ENCODE data around the gene PALM2AKAP2. TPM values are rescaled to one million over a fixed set of nuclear protein-coding genes. Genes with fewer than 3 reads are reported as not detected.

PALM2AKAP2 gene
- total and polyA plus RNA-seq, 2 experiments from 2014 or later: 13.1 to 16.7 TPM

DNA sequence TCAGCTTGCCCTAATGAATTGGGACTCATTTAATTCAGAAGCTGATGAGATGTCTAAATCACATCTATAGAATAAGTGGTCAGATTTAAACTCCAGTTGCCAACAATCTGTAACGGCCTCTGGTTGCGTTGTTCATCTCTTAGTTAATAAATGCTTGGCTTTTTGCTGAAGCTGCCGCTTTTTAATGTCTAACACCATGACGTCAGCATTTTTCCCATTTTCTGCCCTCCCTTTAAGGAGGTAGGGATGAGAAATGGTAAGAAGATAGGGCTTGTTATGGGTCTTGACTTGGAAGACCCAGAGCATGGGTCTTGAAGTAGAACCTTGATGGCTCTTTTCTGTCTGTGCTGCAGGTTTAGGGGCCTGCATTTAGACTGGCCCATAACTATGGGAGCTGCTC lies 33.3 kb downstream of the PALM2AKAP2 start:
- Histone ChIP-seq H3K27me3 (replicated peaks; ENCODE audit: insufficient read depth) (no peaks in the 10 kb centered on the region), H3K4me1 (ENCODE audit: insufficient read depth) (peaks cover 38% of the 10 kb centered on the region), H3K27ac (no peak overlapping the region), H3K9ac (no peak overlapping the region), H3K36me3 (ENCODE audit: low read depth) (no peaks in the 10 kb centered on the region), H2AFZ (no peak overlapping the region), H3K79me2 (ENCODE audit: insufficient read depth) (peaks cover 70% of the 10 kb centered on the region), H3K4me3 (no peak overlapping the region), H3K4me2 (ENCODE audit: unreplicated experiment) (no peak overlapping the region), H3K9me2 (ENCODE audit: insufficient read depth) (no peaks in the 10 kb centered on the region), H3F3A (ENCODE audit: insufficient read depth) (peaks cover 34% of the 10 kb centered on the region), H4K20me1 (ENCODE audit: insufficient read depth) (no peaks in the 10 kb centered on the region), H3K9me3 (ENCODE audit: low read depth) (no peaks in the 10 kb centered on the region)
- no peak for TF ChIP-seq EZH2 (IDR thresholded peaks at IDR 0.05; ENCODE audit: insufficient read depth, poor library complexity, severe bottlenecking)
- no peak for TF ChIP-seq EZH2phosphoT487 (IDR thresholded peaks at IDR 0.05; ENCODE audit: insufficient read depth, low read depth)
- in situ Hi-C loops (cut with MboI): no loop called here
- no peak for DNase-seq
- 80% methylated on average over 4 of the region's 4 CpGs for WGBS, 2 experiments (ENCODE audit: low coverage in 1 of 2, low lambda C conversion rate in 2 of 2, missing lambda C conversion rate in 2 of 2)

DNA sequence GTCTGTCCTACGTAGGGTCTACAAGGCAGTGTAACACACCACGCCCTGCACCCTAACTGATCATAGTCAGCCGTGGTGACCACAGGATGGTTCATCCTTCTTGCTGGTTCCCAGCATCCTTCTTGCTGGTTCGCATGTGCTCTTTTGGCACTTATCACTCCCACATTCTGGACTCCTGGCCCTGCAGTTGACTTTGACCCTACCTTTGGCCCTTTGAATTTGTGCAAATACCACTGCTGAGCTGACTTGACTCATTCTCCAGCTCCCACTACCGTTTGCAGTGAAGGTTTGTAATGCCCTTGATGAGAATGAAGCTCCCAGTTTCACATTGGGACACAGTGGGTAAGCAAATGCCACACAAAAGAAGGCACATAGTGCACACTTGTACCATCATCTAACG lies 33.8 kb downstream of the PALM2AKAP2 start:
- no peak overlapping the region for H2AFZ ChIP-seq
- no peaks in the 10 kb centered on the region for H3K9me3 ChIP-seq (ENCODE audit: low read depth)
- in situ Hi-C loops (cut with MboI): no loop called here
- H3K4me1 ChIP-seq (ENCODE audit: insufficient read depth): peaks cover 43% of the 10 kb centered on the region
- whole genome bisulfite sequencing, 2 experiments (ENCODE audit: low coverage in 1 of 2, low lambda C conversion rate in 2 of 2, missing lambda C conversion rate in 2 of 2): 89 to 90% methylated on average over 6 of the region's 6 CpGs
- H3K27me3 ChIP-seq (replicated peaks; ENCODE audit: insufficient read depth): no peaks in the 10 kb centered on the region
- H4K20me1 ChIP-seq (ENCODE audit: insufficient read depth): no peaks in the 10 kb centered on the region
- TF ChIP-seq EZH2phosphoT487 (IDR thresholded peaks at IDR 0.05; ENCODE audit: insufficient read depth, low read depth) (no peak), EZH2 (IDR thresholded peaks at IDR 0.05; ENCODE audit: insufficient read depth, poor library complexity, severe bottlenecking) (no peak)
- no peaks in the 10 kb centered on the region for H3K9me2 ChIP-seq (ENCODE audit: insufficient read depth)
- H3K4me2 ChIP-seq (ENCODE audit: unreplicated experiment): no peak overlapping the region
- H3K36me3 ChIP-seq (ENCODE audit: low read depth): no peaks in the 10 kb centered on the region
- H3K9ac ChIP-seq: no peak overlapping the region
- H3K79me2 ChIP-seq (ENCODE audit: insufficient read depth): peaks cover 70% of the 10 kb centered on the region
- H3K27ac ChIP-seq: no peak overlapping the region
- peaks cover 39% of the 10 kb centered on the region for H3F3A ChIP-seq (ENCODE audit: insufficient read depth)
- DNase-seq: no peak
- H3K4me3 ChIP-seq: no peak overlapping the region

DNA sequence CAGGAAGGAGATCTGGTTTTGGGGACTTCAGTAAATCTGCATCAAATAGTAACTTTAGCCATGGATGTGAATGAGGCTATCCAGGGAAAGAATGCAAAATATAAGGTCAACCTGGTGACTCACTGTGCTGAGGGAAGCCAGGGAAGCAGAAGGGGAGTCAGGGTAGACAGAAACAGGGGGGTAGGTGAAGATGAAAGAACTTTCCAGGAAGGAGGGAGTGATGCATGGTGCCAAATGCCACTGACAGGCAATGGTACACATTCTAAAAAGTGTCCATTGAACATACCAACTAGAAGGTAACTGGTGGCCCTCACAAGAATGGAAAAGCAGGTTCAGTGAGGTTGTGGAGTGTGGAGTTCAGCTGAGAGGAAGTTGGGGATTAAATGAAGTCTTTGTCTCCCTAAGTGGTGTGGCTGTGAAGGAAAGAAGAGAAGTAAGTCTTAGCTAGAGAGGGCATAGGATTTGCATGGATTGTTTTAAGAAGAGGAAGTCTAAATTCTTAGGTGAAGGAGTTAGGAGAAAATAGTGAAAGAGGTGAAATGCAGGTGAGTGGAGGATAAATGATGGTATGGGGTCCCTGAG lies 35.5 kb downstream of the PALM2AKAP2 start:
- Histone ChIP-seq H3K9me3 (ENCODE audit: low read depth) (no peaks in the 10 kb centered on the region), H3K36me3 (ENCODE audit: low read depth) (no peaks in the 10 kb centered on the region), H3K4me2 (ENCODE audit: unreplicated experiment) (peak overlapping the region; percentile 53), H3K27ac (peak overlapping the region; percentile 96), H3K9ac (peak overlapping the region; percentile 67), H3K9me2 (ENCODE audit: insufficient read depth) (no peaks in the 10 kb centered on the region), H3K79me2 (ENCODE audit: insufficient read depth) (peaks cover 69% of the 10 kb centered on the region), H4K20me1 (ENCODE audit: insufficient read depth) (no peaks in the 10 kb centered on the region), H3K4me3 (no peak overlapping the region), H3K27me3 (replicated peaks; ENCODE audit: insufficient read depth) (no peaks in the 10 kb centered on the region), H3F3A (ENCODE audit: insufficient read depth) (peaks cover 39% of the 10 kb centered on the region), H3K4me1 (ENCODE audit: insufficient read depth) (peaks cover 43% of the 10 kb centered on the region), H2AFZ (no peak overlapping the region)
- peak; percentile 71 for DNase-seq
- in situ Hi-C loops (cut with MboI): no loop called here
- TF ChIP-seq EZH2phosphoT487 (IDR thresholded peaks at IDR 0.05; ENCODE audit: insufficient read depth, low read depth): no peak
- no peak for TF ChIP-seq EZH2 (IDR thresholded peaks at IDR 0.05; ENCODE audit: insufficient read depth, poor library complexity, severe bottlenecking)

DNA sequence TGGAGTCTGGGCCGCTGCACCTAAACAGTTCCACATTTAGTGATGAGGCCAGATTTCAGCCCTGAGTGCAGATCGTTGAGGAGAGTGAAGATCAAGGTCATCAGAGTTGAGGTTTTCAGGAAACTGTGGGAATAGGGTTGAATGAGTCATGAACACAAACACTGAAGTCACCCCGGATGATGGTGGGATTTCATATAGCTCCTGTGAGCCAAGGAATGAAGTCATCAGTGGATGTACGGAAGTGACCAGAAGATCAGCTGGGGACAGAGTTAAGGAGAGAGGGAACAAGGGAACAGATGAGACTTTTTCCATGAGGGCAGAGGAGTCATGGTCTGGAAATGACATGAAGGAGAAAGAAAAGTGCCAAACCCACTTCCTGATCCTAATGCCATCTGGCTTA lies 36.5 kb downstream of the PALM2AKAP2 start:
- H3K27me3 ChIP-seq (replicated peaks; ENCODE audit: insufficient read depth): no peaks in the 10 kb centered on the region
- peak overlapping the region; percentile 75 for H3K9ac ChIP-seq
- H3K4me1 ChIP-seq (ENCODE audit: insufficient read depth): peaks cover 43% of the 10 kb centered on the region
- peaks cover 69% of the 10 kb centered on the region for H3K79me2 ChIP-seq (ENCODE audit: insufficient read depth)
- DNase-seq: peak; percentile 99
- no peaks in the 10 kb centered on the region for H4K20me1 ChIP-seq (ENCODE audit: insufficient read depth)
- H3K36me3 ChIP-seq (ENCODE audit: low read depth): no peaks in the 10 kb centered on the region
- H2AFZ ChIP-seq: no peak overlapping the region
- in situ Hi-C loops (cut with MboI): no loop called here
- H3K9me2 ChIP-seq (ENCODE audit: insufficient read depth): no peaks in the 10 kb centered on the region
- peak overlapping the region; percentile 27 for H3K4me3 ChIP-seq
- peaks cover 39% of the 10 kb centered on the region for H3F3A ChIP-seq (ENCODE audit: insufficient read depth)
- WGBS, 2 experiments (ENCODE audit: low coverage in 1 of 2, low lambda C conversion rate in 2 of 2, missing lambda C conversion rate in 2 of 2): 1 to 2% methylated on average over 4 of the region's 4 CpGs
- H3K4me2 ChIP-seq (ENCODE audit: unreplicated experiment): peak overlapping the region; percentile 59
- H3K27ac ChIP-seq: peak overlapping the region; percentile 96
- TF ChIP-seq EZH2phosphoT487 (IDR thresholded peaks at IDR 0.05; ENCODE audit: insufficient read depth, low read depth): no peak
- no peak for TF ChIP-seq EZH2 (IDR thresholded peaks at IDR 0.05; ENCODE audit: insufficient read depth, poor library complexity, severe bottlenecking)
- H3K9me3 ChIP-seq (ENCODE audit: low read depth): no peaks in the 10 kb centered on the region

Data from GM23248 (cell line).